ENCODE measurements around the gene ZSCAN9. TPM values are rescaled to one million over a fixed set of nuclear protein-coding genes. Genes with fewer than 3 reads are reported as not detected.

Gene ZSCAN9
- total and polyA plus RNA-seq, 2 of the 13 experiments (the other 11 are each of a cell fraction or from before 2014, with no cell fraction given), result 14.6 to 17.8 TPM

- peak; percentile 84 for TF ChIP-seq TBX2 (CRISPR knock-in tag; IDR thresholded peaks at IDR 0.05; ENCODE audit: borderline replicate concordance)
- peak; percentile 33; the same call in 1 of the 2 replicates for TF ChIP-seq NCOR1 (IDR thresholded peaks at IDR 0.05; ENCODE audit: borderline replicate concordance, low read length)
- TF ChIP-seq TOPORS (CRISPR knock-in tag; IDR thresholded peaks at IDR 0.05), result peak; percentile 95
- peak; percentile 72 for TF ChIP-seq LCORL (IDR thresholded peaks at IDR 0.05)
- TF ChIP-seq LCORL (CRISPR knock-in tag; IDR thresholded peaks at IDR 0.05), result peak; percentile 88
- TF ChIP-seq ZKSCAN5 (CRISPR knock-in tag; IDR thresholded peaks at IDR 0.05), result no peak
- peak; percentile 21; the same call in 1 of the 2 replicates for TF ChIP-seq ZNF746 (CRISPR knock-in tag; IDR thresholded peaks at IDR 0.05)
- TF ChIP-seq, protein P1, sequence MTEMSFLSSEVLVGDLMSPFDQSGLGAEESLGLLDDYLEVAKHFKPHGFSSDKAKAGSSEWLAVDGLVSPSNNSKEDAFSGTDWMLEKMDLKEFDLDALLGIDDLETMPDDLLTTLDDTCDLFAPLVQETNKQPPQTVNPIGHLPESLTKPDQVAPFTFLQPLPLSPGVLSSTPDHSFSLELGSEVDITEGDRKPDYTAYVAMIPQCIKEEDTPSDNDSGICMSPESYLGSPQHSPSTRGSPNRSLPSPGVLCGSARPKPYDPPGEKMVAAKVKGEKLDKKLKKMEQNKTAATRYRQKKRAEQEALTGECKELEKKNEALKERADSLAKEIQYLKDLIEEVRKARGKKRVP (CRISPR knock-in tag; IDR thresholded peaks at IDR 0.05), result no peak
- peak; percentile 94 for TF ChIP-seq XRCC5 (optimal IDR thresholded peaks at IDR 0.05; ENCODE audit: low read length)
- peak; percentile 76; the same call in 1 of the 2 replicates for TF ChIP-seq ZNF350 (CRISPR knock-in tag; IDR thresholded peaks at IDR 0.05; ENCODE audit: borderline replicate concordance, low read depth)
- TF ChIP-seq PHF21A (CRISPR knock-in tag; IDR thresholded peaks at IDR 0.05), result peak; percentile 66; the same call in 1 of the 2 replicates
- TF ChIP-seq, protein P2, sequence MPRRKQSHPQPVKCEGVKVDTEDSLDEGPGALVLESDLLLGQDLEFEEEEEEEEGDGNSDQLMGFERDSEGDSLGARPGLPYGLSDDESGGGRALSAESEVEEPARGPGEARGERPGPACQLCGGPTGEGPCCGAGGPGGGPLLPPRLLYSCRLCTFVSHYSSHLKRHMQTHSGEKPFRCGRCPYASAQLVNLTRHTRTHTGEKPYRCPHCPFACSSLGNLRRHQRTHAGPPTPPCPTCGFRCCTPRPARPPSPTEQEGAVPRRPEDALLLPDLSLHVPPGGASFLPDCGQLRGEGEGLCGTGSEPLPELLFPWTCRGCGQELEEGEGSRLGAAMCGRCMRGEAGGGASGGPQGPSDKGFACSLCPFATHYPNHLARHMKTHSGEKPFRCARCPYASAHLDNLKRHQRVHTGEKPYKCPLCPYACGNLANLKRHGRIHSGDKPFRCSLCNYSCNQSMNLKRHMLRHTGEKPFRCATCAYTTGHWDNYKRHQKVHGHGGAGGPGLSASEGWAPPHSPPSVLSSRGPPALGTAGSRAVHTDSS (CRISPR knock-in tag; conservative IDR thresholded peaks at IDR 0.05), result no peak
- no peak for TF ChIP-seq REL (CRISPR knock-in tag; conservative IDR thresholded peaks at IDR 0.05)
- TF ChIP-seq KDM4B (CRISPR knock-in tag; IDR thresholded peaks at IDR 0.05), result peak; percentile 94; the same call in 1 of the 2 replicates
- TF ChIP-seq REST (IDR thresholded peaks at IDR 0.05; ENCODE audit: borderline replicate concordance in 1 of 2, low read depth in 1 of 2, low read length in 2 of 2), result no peak; a peak in 1 of 4 replicates
- peak; percentile 60; the same call in 1 of the 2 replicates for TF ChIP-seq AKAP8 (CRISPR knock-in tag; IDR thresholded peaks at IDR 0.05)
- peak; percentile 69 for TF ChIP-seq ATF2 (CRISPR knock-in tag; IDR thresholded peaks at IDR 0.05)
- TF ChIP-seq ATF5 (CRISPR knock-in tag; IDR thresholded peaks at IDR 0.05; ENCODE audit: low read depth), result no peak
- TF ChIP-seq EED (CRISPR knock-in tag; IDR thresholded peaks at IDR 0.05), result 0 out of 2 replicates have a peak, but pooled peaks have one; percentile 53
- 0 out of 2 replicates have a peak, but pooled peaks have one; percentile 48 for TF ChIP-seq ZNF337 (CRISPR knock-in tag; IDR thresholded peaks at IDR 0.05; ENCODE audit: borderline replicate concordance, low read depth)
- TF ChIP-seq YEATS4 (CRISPR knock-in tag; IDR thresholded peaks at IDR 0.05; ENCODE audit: borderline replicate concordance), result peak; percentile 91
These were observed at the start of gene ZSCAN9 (continued) for GRCh38 chr6:28225056-28225834.
